Ovary (tissue), 9 donors: ENCODE results near the gene TTC23. TPM values are rescaled to one million over a fixed set of nuclear protein-coding genes. Genes with fewer than 3 reads are reported as not detected.

ENCODE experiments used
- DNase-seq, 5 donors: peaks; one replicate each; pipeline ENCODE4 v3.0.0-alpha.2; 2019 to 2020
- H3K27ac ChIP-seq, 2 donors: fragments of 200-600 bp; one replicate each; pipeline versions ENCODE4 v1.5.1 to v1.8.0; 2019 to 2022
- H3K27me3 ChIP-seq: fragments of 200-600 bp; one replicate; pipeline ENCODE4 v1.8.0; 2022
- H3K36me3 ChIP-seq: fragments of 200-600 bp; sonication (generic); one replicate; pipeline ENCODE4 v1.5.1; 2019
- H3K4me1 ChIP-seq: one replicate; pipeline ENCODE4 v1.8.1; 2013; ENCODE audit warnings: mild to moderate bottlenecking, moderate library complexity; ENCODE audit not compliant: insufficient read depth
- H3K4me3 ChIP-seq: fragments of 200-600 bp; sonication (generic); one replicate; pipeline ENCODE4 v1.5.1; 2017
- H3K9me3 ChIP-seq, 2 donors: fragments of 200-600 bp in 1 of 2; sonication (generic) in 1 of 2; one replicate each; pipeline versions ENCODE4 v1.5.1 to v1.8.1; 2013 to 2019; ENCODE audit warnings: mild to moderate bottlenecking in 1 of 2, moderate library complexity in 1 of 2
- EP300 ChIP-seq: sonication (generic); formaldehyde crosslinking; IDR thresholded peaks from one replicate; pipeline ENCODE4 v1.6.1; 2017; ENCODE audit warnings: antibody characterized with exemption
- POLR2A ChIP-seq: fragments of 450-650 bp; IDR thresholded peaks from one replicate; pipeline ENCODE4 v1.6.1; 2017; ENCODE audit warnings: antibody characterized with exemption, mild to moderate bottlenecking, moderate library complexity
- WGBS, 3 donors: extraction: QIAGEN DNeasy Blood & Tissue Kit in 1 of 3; methylation state at CpG; one replicate each; pipeline versions ENCODE4 v1.1.5 to v1.1.7; 2013 to 2017; 5-methylcytosine and 5-hydroxymethylcytosine counted together
- intact Hi-C, 4 donors: fragments of 100-400 bp; cut with DNase I; formaldehyde crosslinking; loops; one replicate each; pipeline versions ENCODE4 v1.11.0 to v1.15.1; 2022 to 2023
- polyA plus RNA-seq, 2 donors: library from polyadenylated mRNA; stranded (reverse); fragments of 200-250 nt in 1 of 2; fragments of 350-450 nt in 1 of 2; fragmentation: Illumina TruSeq in 1 of 2; extraction: RNeasy Lipid Tissue Mini Kit (QIAGEN cat#74804) in 1 of 2; gene quantifications; one replicate each; pipeline ENCODE4 v1.2.3, GENCODE V29; 2013 to 2014
- total RNA-seq, 7 donors: library from RNA; depleted of rRNA in 2 of 7; stranded (reverse); fragments of >200 nt in 2 of 7; fragmentation: NEBNext Ultra II Directional in 3 of 7; extraction: Animal tissue kit (Norgen Biotek cat#: 25700) in 3 of 7; gene quantifications; one replicate each; pipeline versions ENCODE4 v1.1.0 to v1.2.4, GENCODE V29; 2016 to 2023
- TF ChIP-seq, protein P1 (sequence below), 3 donors: fragments of 450-650 bp in 2 of 3; fragments of 200-600 bp in 1 of 3; IDR thresholded peaks; one replicate each; pipeline versions ENCODE4 v1.5.1 to v1.8.0; 2016 to 2022; ENCODE audit warnings: antibody characterized with exemption in 3 of 3, mild to moderate bottlenecking in 1 of 3
- donor health status: DM: no; HTN: no; CAD: no; lungs with moderate emphysema.
- donor health status: DM: no; HTN: no; CAD: no.
- donor health status: Bipolar disorder and iron deficiency.
- donor health status: DM: yes; HTN: yes; CAD: no.
- donor health status: DM: no; HTN: no; CAD: no.
- donor health status: DM: yes; HTN: yes; CAD: no.

TTC23 gene
- total and polyA plus RNA-seq, 9 donors: 15.9 to 35.8 (median 25.8) TPM

DNA sequence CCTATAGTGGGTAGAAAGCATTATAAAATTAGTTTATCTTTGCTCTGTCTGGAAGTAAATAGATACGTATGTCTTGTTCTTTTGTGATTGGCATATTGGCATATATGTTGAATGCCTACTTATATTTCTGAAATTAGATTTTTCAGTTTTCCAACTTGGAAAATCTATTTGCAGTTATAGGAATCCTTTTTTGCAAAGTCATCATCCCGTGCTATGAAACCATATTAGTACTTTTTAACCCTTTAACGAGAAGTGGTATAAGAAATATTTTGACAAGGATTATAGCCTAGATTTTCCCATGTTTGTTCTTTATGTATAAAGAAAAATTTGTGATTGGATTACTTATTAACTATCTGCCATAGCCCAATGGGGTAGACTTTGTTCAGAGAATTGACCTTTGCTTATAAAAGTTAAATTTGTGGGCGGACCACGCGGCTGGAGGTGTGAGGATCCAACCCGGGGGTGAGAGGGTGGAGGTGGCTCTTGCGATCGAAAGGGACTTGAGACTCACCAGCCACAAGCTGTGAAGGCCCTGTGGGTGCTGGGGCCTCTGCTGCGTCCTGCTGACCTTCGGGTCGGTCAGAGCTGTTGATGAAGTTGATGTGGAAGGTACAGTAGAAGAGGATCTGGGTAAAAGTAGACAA lies 7.8 kb upstream of the TTC23 start:
- intact Hi-C loops: no loop called here
- TF ChIP-seq POLR2A: no peak
- no peak for TF ChIP-seq EP300
- no peak overlapping the region for H3K27ac ChIP-seq
- H3K9me3 ChIP-seq: no peaks in the 10 kb centered on the region
- H3K4me1 ChIP-seq: no peaks in the 10 kb centered on the region
- no peak overlapping the region for H3K4me3 ChIP-seq
- DNase-seq: no peak
- H3K36me3 ChIP-seq: no peaks in the 10 kb centered on the region
- no peaks in the 10 kb centered on the region for H3K27me3 ChIP-seq
- 93 to 96% (median 96%) methylated on average over 12 of the region's 12 CpGs for WGBS, 3 donors

DNA sequence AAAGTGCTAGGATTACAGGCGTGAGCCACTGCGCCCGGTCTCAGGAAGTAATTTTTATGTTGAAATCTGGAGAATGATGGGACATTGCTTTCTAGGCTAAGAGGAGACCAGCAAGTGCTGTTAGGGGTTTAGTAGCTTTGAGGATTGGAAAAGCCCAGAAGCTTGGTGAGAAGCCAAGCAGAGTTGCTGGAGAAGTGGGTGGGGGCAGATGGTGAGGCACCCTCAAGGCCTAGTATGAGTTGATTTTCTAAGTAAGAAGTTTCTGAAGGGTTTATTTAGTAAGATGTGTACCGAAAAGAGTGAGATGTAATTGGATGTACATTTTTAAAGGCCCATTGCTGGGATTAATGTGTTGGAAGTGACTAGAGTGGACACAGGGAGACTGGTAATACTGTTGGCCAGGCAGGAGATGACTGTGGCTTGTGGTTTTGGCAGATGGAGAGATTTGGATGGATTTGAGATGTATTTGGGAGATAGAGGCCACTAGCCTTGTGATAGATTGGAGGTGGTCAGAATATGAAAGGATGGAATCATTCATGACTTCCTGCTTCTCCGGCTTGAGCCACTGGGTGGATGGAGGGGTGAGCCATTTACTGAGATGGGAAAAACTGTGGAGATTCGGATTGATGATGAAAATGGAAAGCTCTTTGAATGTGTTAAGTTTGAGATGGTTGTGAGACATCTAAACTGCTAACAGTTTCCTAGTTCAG lies 4.2 kb upstream of the TTC23 start:
- H3K4me3 ChIP-seq: no peak overlapping the region
- H3K9me3 ChIP-seq: no peaks in the 10 kb centered on the region
- no peak for DNase-seq
- 94 to 98% (median 96%) methylated on average over 6 of the region's 6 CpGs for WGBS, 3 donors
- no peaks in the 10 kb centered on the region for H3K4me1 ChIP-seq
- no peak for TF ChIP-seq EP300
- TF ChIP-seq, protein P1, sequence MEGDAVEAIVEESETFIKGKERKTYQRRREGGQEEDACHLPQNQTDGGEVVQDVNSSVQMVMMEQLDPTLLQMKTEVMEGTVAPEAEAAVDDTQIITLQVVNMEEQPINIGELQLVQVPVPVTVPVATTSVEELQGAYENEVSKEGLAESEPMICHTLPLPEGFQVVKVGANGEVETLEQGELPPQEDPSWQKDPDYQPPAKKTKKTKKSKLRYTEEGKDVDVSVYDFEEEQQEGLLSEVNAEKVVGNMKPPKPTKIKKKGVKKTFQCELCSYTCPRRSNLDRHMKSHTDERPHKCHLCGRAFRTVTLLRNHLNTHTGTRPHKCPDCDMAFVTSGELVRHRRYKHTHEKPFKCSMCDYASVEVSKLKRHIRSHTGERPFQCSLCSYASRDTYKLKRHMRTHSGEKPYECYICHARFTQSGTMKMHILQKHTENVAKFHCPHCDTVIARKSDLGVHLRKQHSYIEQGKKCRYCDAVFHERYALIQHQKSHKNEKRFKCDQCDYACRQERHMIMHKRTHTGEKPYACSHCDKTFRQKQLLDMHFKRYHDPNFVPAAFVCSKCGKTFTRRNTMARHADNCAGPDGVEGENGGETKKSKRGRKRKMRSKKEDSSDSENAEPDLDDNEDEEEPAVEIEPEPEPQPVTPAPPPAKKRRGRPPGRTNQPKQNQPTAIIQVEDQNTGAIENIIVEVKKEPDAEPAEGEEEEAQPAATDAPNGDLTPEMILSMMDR (IDR thresholded peaks at IDR 0.05): no peak
- TF ChIP-seq POLR2A: no peak
- no peaks in the 10 kb centered on the region for H3K27me3 ChIP-seq
- intact Hi-C loops: no loop called here
- H3K36me3 ChIP-seq: no peaks in the 10 kb centered on the region
- H3K27ac ChIP-seq: no peak overlapping the region

DNA sequence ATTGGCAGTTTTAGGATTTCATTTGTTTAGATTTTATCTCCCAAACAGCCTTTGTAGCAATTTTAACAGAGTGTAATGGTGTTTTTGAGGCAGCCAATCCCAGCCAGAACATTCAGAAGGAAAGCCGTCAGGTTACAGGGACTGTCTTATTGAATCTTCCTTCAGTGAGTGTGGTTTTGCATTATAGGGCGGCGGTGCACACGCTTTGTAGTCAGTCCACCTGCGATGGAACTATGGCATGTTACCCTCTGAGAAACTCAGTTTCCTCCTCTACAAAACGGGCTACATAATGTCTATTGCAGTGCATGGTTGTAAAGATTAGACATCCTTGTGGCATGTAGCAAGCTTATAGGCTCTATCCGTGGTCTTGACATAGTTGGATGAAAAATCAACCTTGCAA lies 2.9 kb upstream of the TTC23 start:
- 75 to 82% (median 76%) methylated on average over 7 of the region's 7 CpGs for WGBS, 3 donors
- Histone ChIP-seq H3K36me3 (no peaks in the 10 kb centered on the region), H3K27me3 (no peaks in the 10 kb centered on the region), H3K9me3 (no peaks in the 10 kb centered on the region), H3K4me3 (peak overlapping the region; percentile 71), H3K4me1 (peaks cover 5% of the 10 kb centered on the region), H3K27ac (no peak overlapping the region)
- TF ChIP-seq, protein P1 (IDR thresholded peaks at IDR 0.05): no peak
- TF ChIP-seq POLR2A (no peak), EP300 (no peak)
- intact Hi-C loops: no loop called here
- DNase-seq: no peak

DNA sequence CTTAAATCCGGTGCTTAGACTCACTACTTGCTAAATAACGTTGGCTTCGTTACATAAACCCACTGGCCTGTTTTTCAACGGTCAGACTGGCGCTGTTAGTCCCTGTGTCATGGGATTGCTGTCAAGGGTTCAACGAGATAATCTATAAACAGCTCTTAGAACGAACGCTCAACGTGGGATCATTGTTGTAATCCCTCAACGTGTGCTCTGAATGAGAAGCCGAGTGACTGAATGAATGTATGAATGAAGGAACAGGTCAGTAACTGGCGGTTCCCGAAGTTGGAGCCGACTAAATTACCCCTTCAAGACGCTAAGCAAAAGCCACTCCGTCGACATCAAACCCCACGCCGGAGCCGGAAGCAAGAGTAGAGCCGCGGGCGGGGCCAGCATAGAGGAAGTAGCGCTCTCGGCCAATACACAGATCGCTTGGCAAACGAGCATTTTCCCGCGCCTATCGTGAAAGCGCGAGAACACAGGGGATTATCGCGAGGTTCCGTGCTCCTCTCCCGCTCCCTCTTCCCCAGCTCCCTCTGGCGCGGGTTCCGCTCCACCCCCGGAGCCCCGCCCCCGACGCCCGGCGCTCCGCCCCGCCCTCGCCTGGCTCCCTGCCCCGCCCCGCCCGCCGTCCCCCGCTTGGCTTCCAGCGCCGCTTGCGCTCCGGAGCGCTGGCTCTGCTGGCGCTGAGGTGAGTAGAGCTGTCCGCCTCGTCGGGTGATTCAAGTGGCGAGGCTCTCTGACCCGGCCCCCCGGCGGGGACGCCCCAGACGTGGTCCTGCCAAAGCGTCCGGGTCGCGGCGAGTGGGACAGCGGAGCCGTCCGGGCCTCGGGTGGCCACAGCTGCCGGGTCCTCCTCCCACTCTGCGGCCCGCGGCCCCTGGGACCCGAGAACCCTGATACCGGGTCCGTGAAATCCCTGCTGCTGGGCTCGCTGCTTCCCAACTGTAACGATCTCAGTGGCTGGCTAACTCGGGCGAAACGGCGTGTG lies 1.8 kb upstream of the TTC23 start, which contains the start of gene LRRC28:
TSS of gene LRRC28 (plus strand) at position 625 of the 985 bp plus-strand sequence. CDS start 4,477 bp downstream, outside the sequence.
- 0% methylated on average over 56 to 90 of the region's 90 CpGs for WGBS, 3 donors
- Histone ChIP-seq H3K4me3 (peak within 1 kb of the TSS; percentile 71), H3K27me3 (no peaks in the 10 kb centered on the region), H3K36me3 (no peaks in the 10 kb centered on the region), H3K27ac (peak within 1 kb of the TSS; percentile 75 to 81), H3K4me1 (peaks cover 5% of the 10 kb centered on the region), H3K9me3 (no peaks in the 10 kb centered on the region)
- TF ChIP-seq POLR2A (peak; percentile 98), EP300 (no peak)
- TF ChIP-seq, protein P1 (IDR thresholded peaks at IDR 0.05): no peak
- peak; percentile 99 for DNase-seq
- intact Hi-C loops: no loop called here
